Activated CD4-positive, alpha-beta T cell treated with anti-CD3 and anti-CD28 coated beads, Interleukin-2, amount 50 U/mL, for 16 hours (primary cell): ENCODE measurements around the gene ARHGEF12.

Experiments
- DNase-seq: peaks from one replicate; pipeline ENCODE4 v3.0.0-alpha.2; 2020

ARHGEF12 gene

DNA sequence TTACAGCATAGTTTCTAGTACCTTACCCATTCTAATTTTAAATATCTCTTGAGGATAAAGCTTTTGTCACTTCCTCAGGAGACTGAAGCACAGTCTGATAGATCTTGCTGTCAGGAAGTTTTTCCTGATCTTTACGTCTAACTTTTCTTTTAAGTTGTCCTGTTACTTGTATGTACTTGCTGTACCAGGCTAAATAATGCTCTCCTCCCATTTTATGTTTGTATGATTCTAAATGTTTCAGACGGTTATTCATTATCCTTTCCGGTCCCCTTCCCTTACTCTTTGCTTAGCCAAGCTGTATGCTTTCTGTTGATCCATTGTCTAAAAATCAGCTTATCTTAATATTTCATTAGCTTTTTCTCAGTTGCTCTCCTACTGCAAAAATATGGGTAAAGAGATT lies 6.0 kb downstream of the ARHGEF12 start:
- no peak for DNase-seq

- no peak for DNase-seq
Measured at GRCh38 chr11:120342678-120343077, 6.5 kb downstream of the ARHGEF12 start.

GRCh38 chr11:120343429-120343828 lies 7.2 kb downstream of the ARHGEF12 start:
- DNase-seq, result peak; percentile 58

GRCh38 chr11:120344302-120345004 lies 8.2 kb downstream of the ARHGEF12 start:
- DNase-seq, result peak; percentile 90

DNA sequence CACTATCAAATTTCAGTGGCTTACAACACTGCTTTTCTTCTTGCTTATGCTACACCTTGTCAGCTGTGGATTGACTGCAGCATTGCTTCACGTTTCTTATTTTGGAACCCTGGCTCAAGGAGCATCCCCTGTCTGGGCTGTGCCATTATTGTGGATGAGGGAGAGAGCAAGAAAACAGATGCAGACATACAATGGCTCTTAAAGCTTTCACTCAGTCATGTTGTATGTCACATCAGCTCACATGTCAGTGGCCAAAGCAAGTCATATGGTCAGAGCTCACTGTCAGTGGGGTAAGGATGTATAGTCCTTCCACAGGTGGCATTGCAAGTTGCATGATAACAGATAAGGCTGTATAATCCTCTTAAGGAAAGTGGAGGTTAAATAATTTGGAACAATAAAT lies 10.0 kb downstream of the ARHGEF12 start:
- DNase-seq, result no peak

DNA sequence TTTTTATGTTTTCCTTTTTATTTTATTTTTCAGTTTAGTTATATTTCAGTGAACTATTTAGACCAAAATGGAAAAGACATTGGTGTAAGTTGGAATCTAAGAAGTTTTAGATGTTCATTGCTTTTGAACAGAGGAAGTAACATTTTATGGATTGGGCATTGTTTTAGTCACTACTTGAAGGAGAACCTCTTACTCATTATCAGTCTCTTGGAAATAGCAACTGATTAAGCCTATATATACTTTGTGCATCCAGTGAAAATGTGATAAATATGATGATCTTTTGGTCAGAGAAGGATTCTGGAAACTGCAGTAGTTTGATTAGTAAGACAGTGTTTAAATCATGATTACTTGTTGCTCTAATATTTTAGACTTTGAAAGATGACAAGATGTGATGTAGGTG lies 14.4 kb downstream of the ARHGEF12 start:
- DNase-seq, result no peak

GRCh38 chr11:120352405-120352804 lies 16.2 kb downstream of the ARHGEF12 start:
- no peak for DNase-seq

DNA sequence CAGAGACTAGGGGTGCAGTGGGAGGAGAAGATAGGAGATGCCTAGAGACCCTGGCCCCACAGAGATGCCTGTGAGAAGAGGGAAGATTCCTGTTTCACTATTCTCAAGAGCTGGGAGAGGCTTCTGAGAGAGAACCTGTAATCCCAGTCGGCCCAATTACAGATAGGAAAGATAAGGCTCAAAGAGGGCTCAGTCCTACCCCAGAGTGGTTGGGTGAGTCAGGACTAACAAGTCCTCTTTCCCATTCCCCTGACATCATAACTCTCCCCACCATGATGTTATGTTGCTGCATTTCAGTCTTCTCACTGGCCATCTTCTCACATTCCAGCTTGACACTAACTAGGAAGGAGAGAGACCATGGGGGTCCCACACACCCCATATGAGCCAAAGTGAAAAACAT lies 17.9 kb downstream of the ARHGEF12 start:
- DNase-seq, result no peak

DNA sequence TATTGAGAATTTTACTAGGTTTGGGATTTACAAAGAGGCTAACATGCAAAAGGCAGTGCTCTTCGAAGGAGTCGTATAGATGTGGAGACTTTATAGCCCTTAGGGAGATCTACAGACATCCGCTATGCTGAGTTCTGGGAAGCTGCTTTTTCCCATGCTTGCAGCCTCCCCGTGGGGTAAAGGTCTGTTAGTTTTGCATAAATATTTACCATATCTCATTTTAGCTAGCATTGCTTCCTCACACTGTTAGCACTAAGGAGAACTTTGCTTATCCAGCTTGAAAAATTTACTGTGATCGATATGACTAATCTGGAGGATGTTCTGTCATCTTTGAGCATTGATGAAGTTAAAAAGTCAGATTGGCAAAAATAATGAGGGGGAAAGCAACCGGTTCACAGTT lies 18.6 kb downstream of the ARHGEF12 start:
- no peak for DNase-seq

GRCh38 chr11:120357620-120358019 lies 21.4 kb downstream of the ARHGEF12 start:
- no peak for DNase-seq

- no peak for DNase-seq
Measured at GRCh38 chr11:120358729-120359128, 22.5 kb downstream of the ARHGEF12 start.

- no peak for DNase-seq
Measured at GRCh38 chr11:120363436-120363835, 27.2 kb downstream of the ARHGEF12 start.

DNA sequence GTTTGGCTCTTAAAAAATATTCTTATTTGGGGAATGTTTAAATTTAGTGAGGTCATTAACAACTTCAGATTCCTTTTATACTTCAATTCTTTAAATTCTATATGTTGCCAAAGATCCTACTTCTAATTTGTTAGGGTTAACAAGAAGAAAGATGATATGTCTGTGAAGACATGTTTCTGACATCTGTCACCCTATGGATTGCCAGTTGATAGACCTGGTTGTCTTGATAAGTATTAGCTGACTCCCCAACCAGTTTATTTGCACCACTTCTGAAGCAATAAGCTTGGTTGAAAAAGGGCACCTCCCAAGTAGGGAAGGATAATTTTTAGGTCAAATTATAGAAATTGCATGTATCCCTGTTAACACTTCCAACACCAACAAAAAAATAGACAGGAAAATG lies 29.3 kb downstream of the ARHGEF12 start:
- DNase-seq, result no peak

- DNase-seq, result no peak
Measured at GRCh38 chr11:120372296-120372695, 36.1 kb downstream of the ARHGEF12 start.

DNA sequence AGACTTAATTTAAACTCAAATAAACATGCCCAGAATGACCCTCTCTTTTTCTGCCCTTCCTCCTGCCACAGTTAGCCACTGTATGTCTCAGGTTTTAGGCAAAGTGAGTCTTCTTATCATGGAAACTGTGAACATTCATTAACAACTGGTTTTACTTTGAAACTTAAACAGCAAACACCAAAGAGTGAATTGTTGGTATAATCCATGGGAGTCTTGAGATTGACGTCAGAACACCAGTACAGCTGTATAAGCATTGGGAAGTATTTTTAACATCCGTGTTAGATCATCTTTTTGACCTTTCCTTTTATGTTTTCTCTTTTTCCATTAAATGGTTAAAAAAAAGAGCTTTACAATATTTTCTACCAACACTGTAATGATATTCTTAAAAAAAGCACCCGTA lies 38.9 kb downstream of the ARHGEF12 start:
- DNase-seq, result no peak

DNA sequence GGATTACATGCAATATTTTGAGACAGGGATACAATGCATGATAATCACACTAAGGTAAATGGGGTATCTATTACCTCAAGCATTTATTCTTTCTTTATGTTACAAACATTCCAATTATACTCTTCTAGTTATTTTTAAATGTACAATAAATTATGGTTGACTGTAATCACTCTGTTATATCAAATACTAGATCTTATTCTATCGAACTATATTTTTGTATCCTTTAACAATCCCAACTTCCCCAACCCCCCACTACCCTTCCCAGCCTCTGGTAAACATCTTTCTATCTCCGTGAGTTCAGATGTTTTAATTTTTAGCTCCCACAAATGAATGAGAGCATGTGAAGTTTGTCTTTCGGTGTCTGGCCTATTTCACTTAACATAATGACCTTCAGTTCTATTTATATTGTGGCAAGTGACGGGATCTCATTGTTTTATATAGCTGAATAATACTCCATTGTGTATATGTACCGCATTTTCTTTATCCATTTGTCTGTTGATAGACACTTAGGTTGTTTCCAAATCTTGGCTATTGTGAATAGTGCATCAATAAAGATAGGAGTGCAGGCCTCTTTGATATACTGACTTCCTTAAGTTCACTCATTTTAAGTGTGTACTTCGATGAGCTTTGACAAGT lies 40.5 kb downstream of the ARHGEF12 start:
- DNase-seq, result no peak

- DNase-seq, result no peak
Measured at GRCh38 chr11:120378474-120378873, 42.3 kb downstream of the ARHGEF12 start.

DNA sequence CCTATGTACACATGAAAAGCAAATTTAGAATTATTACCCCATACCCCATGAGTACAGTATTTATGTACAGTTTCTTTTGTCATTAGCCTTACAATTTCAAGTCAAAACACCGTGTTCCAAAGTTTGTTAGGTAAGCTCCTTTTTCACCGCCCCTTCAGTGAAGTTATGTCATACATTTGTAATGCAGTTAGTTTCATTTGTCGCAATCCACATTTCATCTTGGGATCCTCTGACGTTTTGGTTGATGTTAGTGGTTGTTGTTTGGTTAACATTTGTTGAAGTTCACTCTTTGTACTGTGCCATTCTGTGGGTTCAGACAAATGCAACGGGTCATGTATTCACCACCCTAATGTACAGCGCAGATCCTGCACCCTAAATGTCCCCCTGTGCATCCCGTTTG lies 45.2 kb downstream of the ARHGEF12 start:
- DNase-seq, result no peak

DNA sequence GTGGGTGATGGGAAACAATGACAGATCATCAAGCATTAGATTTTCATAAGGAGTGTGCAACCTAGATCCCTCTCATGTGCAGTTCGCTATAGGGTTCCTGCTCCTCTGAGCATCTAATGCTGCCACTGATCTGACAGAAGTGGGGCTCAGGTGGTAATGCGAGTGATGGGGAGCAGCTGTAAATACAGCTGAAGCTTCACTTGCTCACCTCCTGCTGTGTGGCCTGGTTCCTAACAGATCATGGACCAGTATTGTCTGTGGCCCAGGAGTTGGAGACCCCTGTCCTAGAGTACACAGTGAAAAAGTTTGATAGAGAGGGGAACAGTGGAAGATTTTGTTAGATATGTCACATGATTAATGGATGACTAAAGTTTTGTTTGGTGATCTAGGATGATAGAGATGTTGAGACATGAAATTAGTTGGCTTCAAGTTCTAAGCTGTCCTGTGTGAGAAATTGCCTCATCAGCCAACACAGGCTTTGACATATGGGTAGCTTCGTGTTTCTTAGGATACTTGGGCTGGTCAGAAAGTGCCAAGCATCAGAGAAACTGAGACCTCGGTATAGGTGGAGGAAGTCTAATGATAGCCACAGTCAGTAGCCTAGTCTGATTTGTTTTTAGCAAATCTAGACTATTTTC lies 47.4 kb downstream of the ARHGEF12 start:
- DNase-seq, result no peak

GRCh38 chr11:120384476-120384875 lies 48.3 kb downstream of the ARHGEF12 start:
- DNase-seq, result no peak

- DNase-seq, result no peak
Measured at GRCh38 chr11:120385110-120385509, 48.9 kb downstream of the ARHGEF12 start.

GRCh38 chr11:120385655-120386054 lies 49.4 kb downstream of the ARHGEF12 start:
- no peak for DNase-seq

- DNase-seq, result no peak
Measured at GRCh38 chr11:120386318-120386717, 50.1 kb downstream of the ARHGEF12 start.

DNA sequence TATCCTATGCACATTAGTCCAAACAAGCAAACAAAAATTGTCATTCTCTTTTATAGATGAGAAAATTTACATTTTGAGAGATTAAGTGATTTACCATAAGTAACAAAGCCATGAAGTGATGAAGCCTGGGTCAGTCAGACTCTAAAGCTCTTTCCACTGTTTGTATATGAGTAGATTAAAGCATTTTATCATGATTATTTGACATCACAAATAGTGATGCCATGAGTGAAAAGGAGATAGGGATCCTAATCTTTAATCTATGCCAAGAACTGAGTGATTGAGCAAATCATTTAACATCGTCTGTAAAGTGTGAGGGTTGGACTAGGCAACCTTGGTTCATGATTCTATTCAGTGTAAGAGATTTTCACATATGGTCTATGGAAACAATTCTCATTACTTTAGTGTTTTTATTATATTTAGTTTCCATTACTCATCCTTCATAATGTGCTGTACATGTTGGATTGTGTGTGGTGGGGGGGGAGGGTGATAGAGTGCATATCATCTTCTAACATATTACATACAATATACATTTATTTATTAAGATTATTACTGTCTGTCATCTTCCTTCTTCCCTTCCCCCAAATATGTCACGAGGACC lies 50.7 kb downstream of the ARHGEF12 start:
- no peak for DNase-seq
